Measurements from ENCODE around the gene NFIA. TPM values are rescaled to one million over a fixed set of nuclear protein-coding genes. Genes with fewer than 3 reads are reported as not detected.

The NFIA gene
- total RNA-seq, 1 experiment from 2014 or later = 65.4 TPM

GRCh38 chr1:61444288-61444687 is 361.9 kb downstream of the NFIA start:
- no peak for DNase-seq (ENCODE audit: low spot score)
- TF ChIP-seq CTCF (conservative IDR thresholded peaks at IDR 0.05; ENCODE audit: low read depth, low read length) = no peak
- no peak for TF ChIP-seq EZH2 (IDR thresholded peaks at IDR 0.05; ENCODE audit: borderline replicate concordance, low read depth, low read length, poor library complexity, severe bottlenecking)
- ChIA-PET POLR2A (ENCODE audit: low non-redundant PET) (no interaction called here), CTCF (no interaction called here)
- no peak overlapping the region for H3K27ac ChIP-seq (ENCODE audit: low read depth, low read length, poor library complexity, severe bottlenecking)
- H3K4me1 ChIP-seq (ENCODE audit: insufficient read depth, low read length, poor library complexity, severe bottlenecking) = peaks cover 45% of the 10 kb centered on the region
- no TSS peak for BruUV-seq (replicated peaks)
- H3K36me3 ChIP-seq (ENCODE audit: insufficient read depth, low read length, poor library complexity, severe bottlenecking) = peaks cover 3% of the 10 kb centered on the region
- intact Hi-C loops (cut with micrococcal nuclease; ENCODE audit: unreplicated experiment) = no loop called here
- no peaks in the 10 kb centered on the region for H3K27me3 ChIP-seq (replicated peaks; ENCODE audit: insufficient read depth, low read depth, low read length, poor library complexity)
- H3K9me3 ChIP-seq (ENCODE audit: low read depth, low read length, poor library complexity, severe bottlenecking) = no peaks in the 10 kb centered on the region
- no peak overlapping the region for H3K4me3 ChIP-seq (ENCODE audit: low read depth, low read length, poor library complexity, severe bottlenecking)

GRCh38 chr1:61445269-61445825 is 363.0 kb downstream of the NFIA start:
- Histone ChIP-seq H3K4me1 (ENCODE audit: insufficient read depth, low read length, poor library complexity, severe bottlenecking) (peaks cover 52% of the 10 kb centered on the region), H3K27me3 (replicated peaks; ENCODE audit: insufficient read depth, low read depth, low read length, poor library complexity) (no peaks in the 10 kb centered on the region), H3K4me3 (ENCODE audit: low read depth, low read length, poor library complexity, severe bottlenecking) (no peak overlapping the region), H3K27ac (ENCODE audit: low read depth, low read length, poor library complexity, severe bottlenecking) (no peak overlapping the region), H3K36me3 (ENCODE audit: insufficient read depth, low read length, poor library complexity, severe bottlenecking) (peaks cover 3% of the 10 kb centered on the region), H3K9me3 (ENCODE audit: low read depth, low read length, poor library complexity, severe bottlenecking) (no peaks in the 10 kb centered on the region)
- no peak for DNase-seq (ENCODE audit: low spot score)
- CTCF ChIA-PET = no interaction called here
- TF ChIP-seq CTCF (conservative IDR thresholded peaks at IDR 0.05; ENCODE audit: low read depth, low read length) (no peak), EZH2 (IDR thresholded peaks at IDR 0.05; ENCODE audit: borderline replicate concordance, low read depth, low read length, poor library complexity, severe bottlenecking) (no peak)
- no TSS peak for BruUV-seq (replicated peaks)
- intact Hi-C loops (cut with micrococcal nuclease; ENCODE audit: unreplicated experiment) = no loop called here
- POLR2A ChIA-PET (ENCODE audit: low non-redundant PET) = no interaction called here

GRCh38 chr1:61446531-61446991 is 364.2 kb downstream of the NFIA start:
- intact Hi-C loops (cut with micrococcal nuclease; ENCODE audit: unreplicated experiment) = no loop called here
- no peak for DNase-seq (ENCODE audit: low spot score)
- no peaks in the 10 kb centered on the region for H3K27me3 ChIP-seq (replicated peaks; ENCODE audit: insufficient read depth, low read depth, low read length, poor library complexity)
- H3K27ac ChIP-seq (ENCODE audit: low read depth, low read length, poor library complexity, severe bottlenecking) = no peak overlapping the region
- CTCF ChIA-PET = no interaction called here
- POLR2A ChIA-PET (ENCODE audit: low non-redundant PET) = no interaction called here
- H3K36me3 ChIP-seq (ENCODE audit: insufficient read depth, low read length, poor library complexity, severe bottlenecking) = no peaks in the 10 kb centered on the region
- peaks cover 55% of the 10 kb centered on the region for H3K4me1 ChIP-seq (ENCODE audit: insufficient read depth, low read length, poor library complexity, severe bottlenecking)
- BruUV-seq (replicated peaks) = no TSS peak
- no peaks in the 10 kb centered on the region for H3K9me3 ChIP-seq (ENCODE audit: low read depth, low read length, poor library complexity, severe bottlenecking)
- TF ChIP-seq EZH2 (IDR thresholded peaks at IDR 0.05; ENCODE audit: borderline replicate concordance, low read depth, low read length, poor library complexity, severe bottlenecking) (no peak), CTCF (conservative IDR thresholded peaks at IDR 0.05; ENCODE audit: low read depth, low read length) (no peak)
- H3K4me3 ChIP-seq (ENCODE audit: low read depth, low read length, poor library complexity, severe bottlenecking) = no peak overlapping the region
